ENCODE measurements around the gene MMP25. TPM values are rescaled to one million over a fixed set of nuclear protein-coding genes. Genes with fewer than 3 reads are reported as not detected.

The MMP25 gene
- total RNA-seq, 2 experiments from 2014 or later, result 0.63 to 5.6 TPM

GRCh38 chr16:3008690-3009037, 37.7 kb upstream of the MMP25 start:
- Histone ChIP-seq H3K27ac (ENCODE audit: low read depth, low read length, poor library complexity, severe bottlenecking) (no peak overlapping the region), H3K9me2 (ENCODE audit: insufficient read depth, low read length) (no peaks in the 10 kb centered on the region), H4K20me1 (ENCODE audit: insufficient read depth, low read length) (no peaks in the 10 kb centered on the region), H3K4me2 (ENCODE audit: low read length) (peak overlapping the region; percentile 43; the same call in 1 of the 2 replicates), H3K36me3 (ENCODE audit: insufficient read depth, low read length) (no peaks in the 10 kb centered on the region), H3K4me1 (ENCODE audit: insufficient read depth, low read length, poor library complexity, severe bottlenecking) (peaks cover 23% of the 10 kb centered on the region), H3K79me2 (ENCODE audit: insufficient read depth, low read depth, low read length) (no peaks in the 10 kb centered on the region), H3K9me3 (ENCODE audit: low read length) (no peaks in the 10 kb centered on the region), H2AFZ (ENCODE audit: low read length) (no peak overlapping the region), H3K4me3 (ENCODE audit: low read depth, low read length, poor library complexity, severe bottlenecking) (no peak overlapping the region)
- no TSS peak for BruUV-seq (replicated peaks)
- intact Hi-C loops (cut with micrococcal nuclease; ENCODE audit: unreplicated experiment), result no loop called here
- ChIA-PET POLR2A (no interaction called here), CTCF (ENCODE audit: unreplicated experiment) (interaction anchor here (1.0 kb wide), 1 partner anchor 19 kb away, joined by 5 read pairs; no protein-coding TSS in a partner anchor)
- TF ChIP-seq, protein P1, sequence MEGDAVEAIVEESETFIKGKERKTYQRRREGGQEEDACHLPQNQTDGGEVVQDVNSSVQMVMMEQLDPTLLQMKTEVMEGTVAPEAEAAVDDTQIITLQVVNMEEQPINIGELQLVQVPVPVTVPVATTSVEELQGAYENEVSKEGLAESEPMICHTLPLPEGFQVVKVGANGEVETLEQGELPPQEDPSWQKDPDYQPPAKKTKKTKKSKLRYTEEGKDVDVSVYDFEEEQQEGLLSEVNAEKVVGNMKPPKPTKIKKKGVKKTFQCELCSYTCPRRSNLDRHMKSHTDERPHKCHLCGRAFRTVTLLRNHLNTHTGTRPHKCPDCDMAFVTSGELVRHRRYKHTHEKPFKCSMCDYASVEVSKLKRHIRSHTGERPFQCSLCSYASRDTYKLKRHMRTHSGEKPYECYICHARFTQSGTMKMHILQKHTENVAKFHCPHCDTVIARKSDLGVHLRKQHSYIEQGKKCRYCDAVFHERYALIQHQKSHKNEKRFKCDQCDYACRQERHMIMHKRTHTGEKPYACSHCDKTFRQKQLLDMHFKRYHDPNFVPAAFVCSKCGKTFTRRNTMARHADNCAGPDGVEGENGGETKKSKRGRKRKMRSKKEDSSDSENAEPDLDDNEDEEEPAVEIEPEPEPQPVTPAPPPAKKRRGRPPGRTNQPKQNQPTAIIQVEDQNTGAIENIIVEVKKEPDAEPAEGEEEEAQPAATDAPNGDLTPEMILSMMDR (conservative IDR thresholded peaks at IDR 0.05; ENCODE audit: low read length), result no peak
- no peak for TF ChIP-seq EZH2phosphoT487 (IDR thresholded peaks at IDR 0.05; ENCODE audit: borderline replicate concordance, low read depth, low read length)
- DNase-seq (ENCODE audit: low spot score), result no peak

GRCh38 chr16:3009568-3010390, 36.6 kb upstream of the MMP25 start:
- H3K27ac ChIP-seq (ENCODE audit: low read depth, low read length, poor library complexity, severe bottlenecking), result no peak overlapping the region
- H3K4me1 ChIP-seq (ENCODE audit: insufficient read depth, low read length, poor library complexity, severe bottlenecking), result peaks cover 22% of the 10 kb centered on the region
- DNase-seq (ENCODE audit: low spot score), result no peak
- H3K79me2 ChIP-seq (ENCODE audit: insufficient read depth, low read depth, low read length), result no peaks in the 10 kb centered on the region
- POLR2A ChIA-PET, result interaction anchor here (0.7 kb wide), 1 partner anchor 10 kb away, joined by 3 read pairs; the partner anchor contains the start of gene TNFRSF12A
- H2AFZ ChIP-seq (ENCODE audit: low read length), result no peak overlapping the region
- CTCF ChIA-PET (ENCODE audit: unreplicated experiment), result no interaction called here
- no TSS peak for BruUV-seq (replicated peaks)
- TF ChIP-seq, protein P1 (conservative IDR thresholded peaks at IDR 0.05; ENCODE audit: low read length), result no peak
- TF ChIP-seq EZH2phosphoT487 (IDR thresholded peaks at IDR 0.05; ENCODE audit: borderline replicate concordance, low read depth, low read length), result no peak
- H3K9me2 ChIP-seq (ENCODE audit: insufficient read depth, low read length), result no peaks in the 10 kb centered on the region
- no peaks in the 10 kb centered on the region for H4K20me1 ChIP-seq (ENCODE audit: insufficient read depth, low read length)
- H3K9me3 ChIP-seq (ENCODE audit: low read length), result no peaks in the 10 kb centered on the region
- no peak overlapping the region for H3K4me2 ChIP-seq (ENCODE audit: low read length)
- no peaks in the 10 kb centered on the region for H3K36me3 ChIP-seq (ENCODE audit: insufficient read depth, low read length)
- intact Hi-C loops (cut with micrococcal nuclease; ENCODE audit: unreplicated experiment), result no loop called here
- H3K4me3 ChIP-seq (ENCODE audit: low read depth, low read length, poor library complexity, severe bottlenecking), result no peak overlapping the region

DNA sequence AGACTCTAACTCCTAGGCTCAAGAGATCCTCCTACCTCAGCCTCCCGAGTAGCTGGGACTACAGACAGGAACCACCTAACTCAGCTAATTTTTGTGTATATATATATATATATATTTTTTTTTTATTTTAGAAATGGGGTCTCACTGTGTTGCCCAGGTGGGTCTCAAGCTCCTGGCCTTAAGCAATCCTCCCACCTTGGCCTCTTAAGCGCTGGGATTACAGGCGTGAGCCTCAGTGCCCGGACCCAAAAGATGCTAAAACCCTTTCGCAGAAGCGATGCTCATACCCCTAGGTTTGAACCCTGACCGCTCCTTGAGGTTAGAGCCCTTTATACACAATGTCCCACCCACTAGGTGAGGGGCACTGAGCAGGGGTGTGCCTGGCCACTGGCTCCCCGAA, 35.9 kb upstream of the MMP25 start:
- Histone ChIP-seq H3K9me2 (ENCODE audit: insufficient read depth, low read length) (no peaks in the 10 kb centered on the region), H3K9me3 (ENCODE audit: low read length) (no peaks in the 10 kb centered on the region), H3K4me2 (ENCODE audit: low read length) (no peak overlapping the region), H2AFZ (ENCODE audit: low read length) (no peak overlapping the region), H3K4me1 (ENCODE audit: insufficient read depth, low read length, poor library complexity, severe bottlenecking) (peaks cover 19% of the 10 kb centered on the region), H4K20me1 (ENCODE audit: insufficient read depth, low read length) (no peaks in the 10 kb centered on the region), H3K36me3 (ENCODE audit: insufficient read depth, low read length) (no peaks in the 10 kb centered on the region), H3K4me3 (ENCODE audit: low read depth, low read length, poor library complexity, severe bottlenecking) (no peak overlapping the region), H3K79me2 (ENCODE audit: insufficient read depth, low read depth, low read length) (no peaks in the 10 kb centered on the region), H3K27ac (ENCODE audit: low read depth, low read length, poor library complexity, severe bottlenecking) (no peak overlapping the region)
- no TSS peak for BruUV-seq (replicated peaks)
- POLR2A ChIA-PET, result interaction anchor here (0.7 kb wide), 1 partner anchor 10 kb away, joined by 3 read pairs; the partner anchor contains the start of gene TNFRSF12A
- TF ChIP-seq, protein P1 (conservative IDR thresholded peaks at IDR 0.05; ENCODE audit: low read length), result no peak
- TF ChIP-seq EZH2phosphoT487 (IDR thresholded peaks at IDR 0.05; ENCODE audit: borderline replicate concordance, low read depth, low read length), result no peak
- intact Hi-C loops (cut with micrococcal nuclease; ENCODE audit: unreplicated experiment), result no loop called here
- CTCF ChIA-PET (ENCODE audit: unreplicated experiment), result no interaction called here
- DNase-seq (ENCODE audit: low spot score), result no peak

Data from OCI-LY7 (cell line).